H1 (cell line): ENCODE data around the gene CFP. TPM values are rescaled to one million over a fixed set of nuclear protein-coding genes. Genes with fewer than 3 reads are reported as not detected.
A peak's percentile ranks its signal among the peaks of the same experiment; 100 is the strongest.

ENCODE experiments used
- CTCF ChIA-PET: fragments of 300-600 bp; sonication (Branson Sonifier 250); formaldehyde crosslinking; loops from one replicate; lab custom pipeline; 2021; ENCODE audit not compliant: partially characterized antibody; lab: Charles Lee
- POLR2A ChIA-PET: fragments of 300-600 bp; sonication (Branson Sonifier 250); formaldehyde crosslinking; loops from one replicate; lab custom pipeline; 2021; ENCODE audit warnings: inconsistent platforms; ENCODE audit not compliant: partially characterized antibody; lab: Charles Lee
- DNase-seq, 2 experiments: peaks; one replicate each; pipeline versions ENCODE4 v3.0.0 to v3.0.0-alpha.2; 2010 to 2022; ENCODE audit warnings: low spot score in 2 of 2, low read depth in 1 of 2, mixed read lengths in 1 of 2
- FAIRE-seq: peaks from 2 replicates; lab custom pipeline; 2011; peaks lifted over from hg19 to GRCh38; lab: Jason Lieb, UNC
- H2AFZ ChIP-seq: 2 replicates; pipeline ENCODE4 v1.8.1; 2012; ENCODE audit warnings: low read length, inconsistent platforms
- H2AK5ac ChIP-seq: 2 replicates; pipeline ENCODE4 v1.6.1; 2013; ENCODE audit warnings: low read depth, low read length
- H2BK120ac ChIP-seq: replicated peaks from 2 replicates; pipeline ENCODE3; 2013; ENCODE audit warnings: low read depth, low read length, inconsistent platforms
- H2BK12ac ChIP-seq: 2 replicates; pipeline ENCODE4 v1.6.1; 2013; ENCODE audit warnings: low read depth, low read length
- H2BK15ac ChIP-seq: 2 replicates; pipeline ENCODE4 v1.6.1; 2013; ENCODE audit warnings: low read length
- H2BK20ac ChIP-seq: 2 replicates; pipeline ENCODE4 v1.6.1; 2013; ENCODE audit warnings: low read length
- H2BK5ac ChIP-seq: 2 replicates; pipeline ENCODE4 v1.6.1; 2013; ENCODE audit warnings: low read depth, low read length
- H3K14ac ChIP-seq: 2 replicates; pipeline ENCODE4 v1.6.1; 2013; ENCODE audit warnings: inconsistent platforms; ENCODE audit not compliant: insufficient read length
- H3K18ac ChIP-seq: 2 replicates; pipeline ENCODE4 v1.6.1; 2013; ENCODE audit warnings: low read length; ENCODE audit errors: extremely low read depth
- H3K23ac ChIP-seq: 2 replicates; pipeline ENCODE4 v1.6.1; 2013; ENCODE audit warnings: inconsistent platforms; ENCODE audit not compliant: insufficient read length
- H3K23me2 ChIP-seq: 2 replicates; pipeline ENCODE4 v1.6.1; 2013; ENCODE audit warnings: low read depth, low read length
- H3K27ac ChIP-seq: 2 replicates; pipeline ENCODE4 v1.6.1; 2011; ENCODE audit warnings: low read depth, low read length, inconsistent platforms
- H3K27me3 ChIP-seq, 4 experiments: replicated peaks in 1 of 4; 1 replicate in 1 of 4; 2 replicates in 3 of 4; pipeline versions ENCODE4 v1.6.1 to v1.8.1; 2011 to 2013; ENCODE audit warnings: low read length in 3 of 4, mild to moderate bottlenecking in 3 of 4, inconsistent platforms in 2 of 4, mixed read lengths in 2 of 4, moderate library complexity in 1 of 4; ENCODE audit not compliant: control insufficient read depth in 3 of 4, insufficient read depth in 3 of 4; ENCODE audit errors: extremely low read depth in 1 of 4
- H3K36me3 ChIP-seq, 4 experiments: 2 replicates each; pipeline versions ENCODE4 v1.6.1 to v1.8.1; 2011 to 2013; ENCODE audit warnings: mild to moderate bottlenecking in 4 of 4, low read length in 3 of 4, moderate library complexity in 2 of 4, control low read depth in 1 of 4, inconsistent platforms in 1 of 4; ENCODE audit not compliant: insufficient read depth in 4 of 4, control insufficient read depth in 2 of 4
- H3K4ac ChIP-seq: replicated peaks from 2 replicates; pipeline ENCODE3; 2013; ENCODE audit warnings: low read length, low read depth, mixed read lengths, inconsistent platforms; ENCODE audit not compliant: insufficient read length
- H3K4me1 ChIP-seq, 4 experiments: replicated peaks in 1 of 4; 1 replicate in 1 of 4; 2 replicates in 3 of 4; pipeline versions ENCODE4 v1.6.1 to v1.8.1; 2011 to 2013; ENCODE audit warnings: low read length in 3 of 4, inconsistent platforms in 2 of 4, mixed read lengths in 1 of 4; ENCODE audit not compliant: insufficient read depth in 4 of 4, control insufficient read depth in 3 of 4
- H3K4me2 ChIP-seq, 2 experiments: 2 replicates each; pipeline versions ENCODE4 v1.6.1 to v1.8.1; 2011 to 2013; ENCODE audit warnings: low read depth in 2 of 2, low read length in 2 of 2, control low read depth in 1 of 2, inconsistent platforms in 1 of 2, mild to moderate bottlenecking in 1 of 2; ENCODE audit not compliant: insufficient read depth in 1 of 2
- H3K4me3 ChIP-seq, 4 experiments: fragments of 200-600, 300-600 bp in 1 of 4; sonication (generic), shearing (Covaris generic), sonication (Bioruptor Twin) in 1 of 4; 2 replicates each; pipeline versions ENCODE4 v1.5.1 to v1.8.1; 2011 to 2016; ENCODE audit warnings: low read length in 4 of 4, low read depth in 3 of 4, control low read depth in 2 of 4, inconsistent platforms in 2 of 4, mild to moderate bottlenecking in 2 of 4, mixed read lengths in 1 of 4, moderate library complexity in 1 of 4; ENCODE audit not compliant: insufficient read depth in 2 of 4; ENCODE audit errors: extremely low read depth in 1 of 4
- H3K56ac ChIP-seq: replicated peaks from 2 replicates; pipeline ENCODE3; 2013; ENCODE audit warnings: low read depth, mild to moderate bottlenecking, mixed read lengths, low read length, inconsistent platforms; ENCODE audit not compliant: insufficient read length
- H3K79me1 ChIP-seq: 2 replicates; pipeline ENCODE4 v1.6.1; 2013; ENCODE audit warnings: low read depth, low read length, control low read depth
- H3K79me2 ChIP-seq, 2 experiments: 2 replicates each; pipeline versions ENCODE4 v1.6.1 to v1.8.1; 2012 to 2013; ENCODE audit warnings: low read length in 2 of 2, mild to moderate bottlenecking in 2 of 2, inconsistent platforms in 1 of 2; ENCODE audit not compliant: insufficient read depth in 2 of 2, control insufficient read depth in 1 of 2
- H3K9ac ChIP-seq, 4 experiments: replicated peaks in 1 of 4; 1 replicate in 1 of 4; 2 replicates in 3 of 4; pipeline versions ENCODE4 v1.6.1 to v1.8.1; 2011 to 2013; ENCODE audit warnings: low read depth in 3 of 4, low read length in 3 of 4, control low read depth in 2 of 4, mild to moderate bottlenecking in 2 of 4, moderate library complexity in 2 of 4, inconsistent platforms in 1 of 4; ENCODE audit errors: extremely low read depth in 1 of 4
- H3K9me3 ChIP-seq, 2 experiments: 2 replicates each; pipeline versions ENCODE4 v1.6.1 to v1.8.1; 2012 to 2013; ENCODE audit warnings: mild to moderate bottlenecking in 2 of 2, moderate library complexity in 2 of 2, control low read depth in 1 of 2, inconsistent platforms in 1 of 2, low read depth in 1 of 2, low read length in 1 of 2, mixed read lengths in 1 of 2; ENCODE audit not compliant: insufficient read depth in 2 of 2
- H4K20me1 ChIP-seq, 2 experiments: replicated peaks in 1 of 2; 2 replicates each; pipeline versions ENCODE3 to v1.8.1; 2011 to 2013; ENCODE audit warnings: inconsistent platforms in 2 of 2, low read length in 2 of 2, mild to moderate bottlenecking in 1 of 2; ENCODE audit not compliant: insufficient read depth in 2 of 2, control insufficient read depth in 1 of 2
- H4K5ac ChIP-seq: 2 replicates; pipeline ENCODE4 v1.6.1; 2013; ENCODE audit warnings: low read length, low read depth, mixed read lengths, inconsistent platforms; ENCODE audit not compliant: insufficient read length
- H4K8ac ChIP-seq: 2 replicates; pipeline ENCODE4 v1.8.0; 2013; ENCODE audit warnings: mild to moderate bottlenecking, moderate library complexity, low read length, inconsistent platforms; ENCODE audit not compliant: insufficient read depth; ENCODE audit errors: extremely low read depth
- H4K91ac ChIP-seq: replicated peaks from 2 replicates; pipeline ENCODE3; 2013; ENCODE audit warnings: low read length, mixed read lengths, inconsistent platforms; ENCODE audit not compliant: insufficient read length
- BRCA1 ChIP-seq: IDR thresholded peaks from 2 replicates; pipeline ENCODE4 v1.6.1; 2012; ENCODE audit warnings: low read depth, low read length, improper control_type of control experiment
- CBX5 ChIP-seq: fragments of 300-800, 300-1000 bp; sonication (generic); IDR thresholded peaks from 2 replicates; pipeline ENCODE4 v1.7.1; 2016; ENCODE audit warnings: antibody characterized with exemption, low read length, low read depth
- CREB1 ChIP-seq: IDR thresholded peaks from 2 replicates; pipeline ENCODE4 v1.6.1; 2012; ENCODE audit warnings: inconsistent platforms
- EZH2 ChIP-seq: fragments of 200-600 bp; sonication (generic); IDR thresholded peaks from 2 replicates; pipeline ENCODE4 v1.7.1; 2012; ENCODE audit warnings: low read depth, mild to moderate bottlenecking, moderate library complexity, low read length, inconsistent platforms; ENCODE audit not compliant: severe bottlenecking
- JUN ChIP-seq: IDR thresholded peaks from 2 replicates; pipeline ENCODE4 v1.6.1; 2011; ENCODE audit warnings: low read depth, mild to moderate bottlenecking, improper control_type of control experiment, low read length
- KDM1A ChIP-seq: fragments of 200-600, 300-600 bp; sonication (generic); IDR thresholded peaks from 2 replicates; pipeline ENCODE4 v1.7.1; 2016; ENCODE audit warnings: mild to moderate bottlenecking, low read length, borderline replicate concordance
- MAFK ChIP-seq: IDR thresholded peaks from 2 replicates; pipeline ENCODE4 v1.6.1; 2012; ENCODE audit warnings: low read depth, mild to moderate bottlenecking, improper control_type of control experiment, low read length
- NANOG ChIP-seq: IDR thresholded peaks from 2 replicates; pipeline ENCODE4 v1.6.1; 2011; ENCODE audit warnings: low read length, low read depth, mild to moderate bottlenecking, inconsistent platforms; ENCODE audit not compliant: insufficient read depth, poor library complexity, severe bottlenecking
- NRF1 ChIP-seq: IDR thresholded peaks from 2 replicates; pipeline ENCODE4 v1.6.1; 2011; ENCODE audit warnings: mild to moderate bottlenecking, low read depth, low read length, improper control_type of control experiment
- SP4 ChIP-seq: IDR thresholded peaks from 2 replicates; pipeline ENCODE4 v1.6.1; 2012; ENCODE audit warnings: low read length, inconsistent platforms
- TEAD4 ChIP-seq: IDR thresholded peaks from 2 replicates; pipeline ENCODE4 v1.6.1; 2012; ENCODE audit warnings: low read depth, low read length, inconsistent platforms, mixed read lengths
- YY1 ChIP-seq: IDR thresholded peaks from 2 replicates; pipeline ENCODE4 v1.6.1; 2011; ENCODE audit warnings: low read depth, mild to moderate bottlenecking, low read length
- WGBS, 2 experiments: shearing (Covaris generic) in 1 of 2; methylation state at CpG; one replicate each; pipeline versions ENCODE4 v1.1.6 to v1.1.7; 2013 to 2015; ENCODE audit warnings: low lambda C conversion rate in 2 of 2, mixed read lengths in 2 of 2, inconsistent platforms in 1 of 2, low coverage in 1 of 2, missing lambda C conversion rate in 1 of 2; ENCODE audit not compliant: insufficient replicate concordance in 2 of 2, insufficient coverage in 1 of 2, insufficient read length in 1 of 2; ENCODE audit errors: extremely low coverage in 1 of 2, missing lambda C conversion rate in 1 of 2; 5-methylcytosine and 5-hydroxymethylcytosine counted together
- polyA plus RNA-seq, 7 experiments: library from polyadenylated mRNA; depleted of rRNA in 3 of 7; stranded (reverse) in 5 of 7; unstranded in 2 of 7; fragments of >200 nt in 5 of 7; fragments of 200-250 nt in 2 of 7; gene quantifications; 1 replicate in 5 of 7; 2 replicates in 1 of 7; 4 replicates in 1 of 7; pipeline versions ENCODE4 v1.2.1 to v1.2.3, GENCODE V29; 2011 to 2013; ENCODE audit warnings: missing spikeins in 2 of 7, mixed read lengths in 2 of 7
- total RNA-seq: library from RNA; stranded (reverse); fragmentation: NEBNext Ultra II Directional; extraction: Animal tissue kit (Norgen Biotek cat#: 25700); gene quantifications from 2 replicates; pipeline ENCODE4 v1.2.1, GENCODE V29; 2021
- TF ChIP-seq, protein P1 (sequence below): IDR thresholded peaks from 2 replicates; pipeline ENCODE4 v1.6.1; 2012; ENCODE audit warnings: inconsistent platforms

Gene CFP
- total and polyA plus RNA-seq, 2 of the 8 experiments (the other 6 are each of a cell fraction or from before 2014, with no cell fraction given) = 0.76 to 2.2 TPM

DNA sequence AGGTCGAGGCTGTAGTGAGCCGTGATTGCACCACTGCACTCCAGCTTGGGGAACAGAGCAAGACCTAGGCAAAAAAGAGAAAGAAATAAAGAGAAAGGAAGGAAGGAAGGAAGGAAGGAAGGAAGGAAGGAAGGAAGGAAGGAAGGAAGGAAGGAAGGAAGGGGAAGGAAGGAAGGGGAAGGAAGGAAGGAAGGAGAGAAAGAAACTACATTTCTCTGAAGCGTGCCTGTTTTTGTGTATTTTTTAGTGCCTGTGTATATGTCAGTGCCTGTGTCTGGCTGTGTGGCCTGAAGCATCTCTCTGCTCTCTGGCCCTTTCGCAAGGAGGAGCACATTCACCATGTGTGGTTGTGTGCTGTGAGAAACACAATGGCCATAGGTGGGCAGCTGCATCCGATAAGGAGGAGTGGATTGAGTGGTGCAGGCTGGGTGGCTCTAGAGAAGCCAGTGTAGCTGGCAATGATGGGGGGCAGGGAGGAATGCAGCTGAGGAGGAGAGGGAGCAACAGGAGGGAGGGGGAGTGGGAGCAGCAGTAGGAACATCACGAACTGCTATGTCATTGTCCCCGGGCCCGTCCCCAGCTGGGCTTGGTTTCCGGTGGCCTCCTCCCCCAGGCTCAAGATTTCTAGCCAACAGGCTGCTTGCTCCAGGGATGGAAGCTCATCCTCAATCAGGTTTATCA, 21.5 kb downstream of the CFP start:
- H3K27ac ChIP-seq = peak overlapping the region; percentile 67; the same call in 1 of the 2 replicates
- WGBS, 2 experiments = 51% methylated on average over 4 of the region's 9 CpGs; no CpG with 5 or more reads in 1 of the 2 experiments
- no peak overlapping the region for H2BK120ac ChIP-seq
- FAIRE-seq (peak; percentile 94), DNase-seq (no peak)
- H3K9me3 ChIP-seq = no peaks in the 10 kb centered on the region
- H3K27me3 ChIP-seq = no peaks in the 10 kb centered on the region
- H2BK5ac ChIP-seq = peak overlapping the region; percentile 81; the same call in 1 of the 2 replicates
- 0 out of 2 replicates have a peak overlapping the region, but pooled peaks have one; percentile 75 for H2BK12ac ChIP-seq
- H2BK20ac ChIP-seq = no peak overlapping the region
- 0 out of 8 replicates have a peak overlapping the region, but pooled peaks of 1 of the 4 experiments have one; percentile 24 for H3K4me3 ChIP-seq
- no peak overlapping the region for H3K23ac ChIP-seq
- H2AFZ ChIP-seq = no peak overlapping the region
- peak overlapping the region; percentile 24 for H4K5ac ChIP-seq
- ChIA-PET CTCF (interaction anchor here (0.6 to 1.9 kb wide), 10 partner anchors 8 to 109 kb away, joined by 3 to 13 read pairs (median 4); no protein-coding TSS in a partner anchor), POLR2A (interaction anchor here (0.6 to 1.2 kb wide), 8 partner anchors 8 to 126 kb away, joined by 3 to 5 read pairs (median 4); no protein-coding TSS in a partner anchor)
- peaks cover 0 to 8% (median 3%) of the 10 kb centered on the region in 4 experiments; a peak in 6 of 7 replicates for H3K4me1 ChIP-seq
- H3K4me2 ChIP-seq = peak overlapping the region; percentile 37 to 42
- H3K14ac ChIP-seq = no peak overlapping the region
- H3K36me3 ChIP-seq = no peaks in the 10 kb centered on the region; a peak in 1 of 8 replicates
- no peak overlapping the region for H4K8ac ChIP-seq
- H3K4ac ChIP-seq = no peak overlapping the region
- H3K9ac ChIP-seq = no peak overlapping the region; a peak in 3 of 7 replicates
- H3K56ac ChIP-seq = no peak overlapping the region
- H2AK5ac ChIP-seq = no peak overlapping the region
- H3K23me2 ChIP-seq = no peaks in the 10 kb centered on the region
- H3K79me2 ChIP-seq = no peaks in the 10 kb centered on the region
- no peaks in the 10 kb centered on the region for H3K79me1 ChIP-seq
- no peaks in the 10 kb centered on the region for H4K20me1 ChIP-seq
- H3K18ac ChIP-seq = no peak overlapping the region; the same call in 1 of the 2 replicates
- no peak overlapping the region for H2BK15ac ChIP-seq
- H4K91ac ChIP-seq = peak overlapping the region; percentile 83
- TF ChIP-seq TEAD4 (peak; percentile 75; the same call in 1 of the 2 replicates), CREB1 (no peak), YY1 (no peak), CBX5 (no peak), BRCA1 (no peak), MAFK (peak; percentile 27; the same call in 1 of the 2 replicates), EZH2 (no peak), JUN (no peak), NANOG (no peak), KDM1A (no peak), SP4 (no peak), NRF1 (no peak)
- TF ChIP-seq, protein P1, sequence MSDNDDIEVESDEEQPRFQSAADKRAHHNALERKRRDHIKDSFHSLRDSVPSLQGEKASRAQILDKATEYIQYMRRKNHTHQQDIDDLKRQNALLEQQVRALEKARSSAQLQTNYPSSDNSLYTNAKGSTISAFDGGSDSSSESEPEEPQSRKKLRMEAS = no peak
